Epithelial cell of esophagus (primary cell): ENCODE results near the gene PLCL2.

Source experiments
- DNase-seq: peaks from one replicate; pipeline ENCODE4 v3.0.0; 2010; ENCODE audit warnings: low read depth
- H3K4me3 ChIP-seq: 2 replicates; pipeline ENCODE4 v1.5.1; 2011; ENCODE audit warnings: mild to moderate bottlenecking, low read length, control low read depth
- TF ChIP-seq, protein P1 (sequence below): IDR thresholded peaks from 2 replicates; pipeline ENCODE4 v1.5.1; 2011; ENCODE audit warnings: low read depth, mild to moderate bottlenecking, low read length, control low read depth, inconsistent platforms; ENCODE audit not compliant: insufficient read depth; ENCODE audit errors: missing control alignments

The PLCL2 gene

DNA sequence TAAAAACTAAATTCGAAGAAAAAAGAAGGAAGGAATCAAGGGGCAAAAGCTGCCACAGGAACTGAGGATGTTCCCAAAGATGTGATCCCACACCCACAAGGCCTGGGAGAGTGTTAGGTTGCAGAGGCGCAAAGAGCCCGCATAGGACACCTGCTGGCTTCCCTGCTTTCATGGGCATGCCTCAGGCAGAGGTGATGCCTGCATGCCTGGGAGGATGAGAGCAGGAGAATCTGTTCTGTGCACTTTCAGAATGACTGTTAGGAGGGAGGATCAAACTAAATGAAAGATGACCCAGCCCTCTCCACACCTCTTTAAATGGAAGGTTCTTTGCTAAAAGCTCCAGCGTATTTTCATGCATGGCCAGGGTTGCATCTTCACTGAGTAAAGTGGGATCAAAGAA is 162.4 kb downstream of the PLCL2 start:
- TF ChIP-seq, protein P1, sequence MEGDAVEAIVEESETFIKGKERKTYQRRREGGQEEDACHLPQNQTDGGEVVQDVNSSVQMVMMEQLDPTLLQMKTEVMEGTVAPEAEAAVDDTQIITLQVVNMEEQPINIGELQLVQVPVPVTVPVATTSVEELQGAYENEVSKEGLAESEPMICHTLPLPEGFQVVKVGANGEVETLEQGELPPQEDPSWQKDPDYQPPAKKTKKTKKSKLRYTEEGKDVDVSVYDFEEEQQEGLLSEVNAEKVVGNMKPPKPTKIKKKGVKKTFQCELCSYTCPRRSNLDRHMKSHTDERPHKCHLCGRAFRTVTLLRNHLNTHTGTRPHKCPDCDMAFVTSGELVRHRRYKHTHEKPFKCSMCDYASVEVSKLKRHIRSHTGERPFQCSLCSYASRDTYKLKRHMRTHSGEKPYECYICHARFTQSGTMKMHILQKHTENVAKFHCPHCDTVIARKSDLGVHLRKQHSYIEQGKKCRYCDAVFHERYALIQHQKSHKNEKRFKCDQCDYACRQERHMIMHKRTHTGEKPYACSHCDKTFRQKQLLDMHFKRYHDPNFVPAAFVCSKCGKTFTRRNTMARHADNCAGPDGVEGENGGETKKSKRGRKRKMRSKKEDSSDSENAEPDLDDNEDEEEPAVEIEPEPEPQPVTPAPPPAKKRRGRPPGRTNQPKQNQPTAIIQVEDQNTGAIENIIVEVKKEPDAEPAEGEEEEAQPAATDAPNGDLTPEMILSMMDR = no peak
- H3K4me3 ChIP-seq = no peak overlapping the region
- no peak for DNase-seq

DNA sequence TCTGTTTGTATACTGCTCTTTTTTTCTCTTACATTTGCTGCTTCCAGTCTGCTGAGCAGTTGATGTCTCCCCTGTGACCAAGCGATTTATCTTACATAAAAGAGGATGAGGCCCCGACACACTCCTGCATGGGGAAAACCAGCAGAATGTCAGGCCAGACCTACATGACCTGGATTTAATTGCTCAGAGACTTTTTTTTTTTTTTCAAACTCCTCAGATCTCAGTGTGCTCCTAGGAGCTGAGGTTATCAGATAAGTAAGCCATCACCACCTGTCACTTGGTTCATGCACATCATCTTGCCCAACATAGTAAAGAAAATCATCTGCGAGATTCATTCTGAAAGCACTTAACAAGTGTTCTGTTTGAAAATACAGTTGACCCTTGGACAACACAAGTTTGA is 163.1 kb downstream of the PLCL2 start:
- no peak overlapping the region for H3K4me3 ChIP-seq
- TF ChIP-seq, protein P1 = no peak
- no peak for DNase-seq

GRCh38 chr3:17050071-17050470 is 165.3 kb downstream of the PLCL2 start:
- TF ChIP-seq, protein P1 = no peak
- no peak overlapping the region for H3K4me3 ChIP-seq

DNA sequence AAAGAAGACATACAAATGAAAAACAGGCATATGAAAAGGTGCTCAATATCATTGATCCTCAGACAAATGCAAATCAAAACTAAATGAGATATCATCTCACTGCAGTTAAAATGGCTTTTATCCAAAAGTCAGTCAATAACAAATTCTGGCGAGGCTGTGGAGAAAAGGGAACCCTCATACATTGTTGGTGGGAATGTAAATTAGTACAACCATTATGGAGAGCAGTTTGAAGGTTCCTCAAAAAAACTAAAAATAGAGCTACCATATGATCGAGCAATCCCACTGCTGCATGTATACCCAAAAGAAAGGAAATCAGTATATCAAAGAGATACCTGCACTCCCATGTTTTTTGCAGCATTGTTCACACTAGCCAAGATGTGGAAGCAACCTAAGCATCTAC is 165.8 kb downstream of the PLCL2 start:
- TF ChIP-seq, protein P1 = no peak
- no peak for DNase-seq
- no peak overlapping the region for H3K4me3 ChIP-seq

More at GRCh38 chr3:17050071-17050470, 165.3 kb downstream of the PLCL2 start:
- DNase-seq = no peak

DNA sequence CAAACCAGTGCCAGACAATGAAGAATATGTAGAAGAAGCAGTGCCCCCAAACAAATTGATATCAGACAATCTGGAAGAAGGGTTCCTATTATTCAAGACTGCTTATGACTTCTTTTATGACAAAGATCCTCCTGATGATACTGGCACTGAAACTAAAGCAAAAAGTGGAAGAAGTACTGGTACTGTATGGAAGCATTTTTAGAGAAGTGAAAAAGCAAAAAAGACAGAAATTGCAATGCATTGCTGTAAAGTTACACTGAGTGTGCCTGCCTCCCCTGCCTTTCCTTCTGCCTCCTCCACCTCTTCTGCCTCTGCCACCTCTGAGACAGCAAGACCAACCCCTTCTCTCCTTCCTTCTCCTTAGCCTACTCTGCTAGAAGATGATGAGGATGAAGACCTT is 167.6 kb downstream of the PLCL2 start:
- no peak overlapping the region for H3K4me3 ChIP-seq
- TF ChIP-seq, protein P1 = no peak
- DNase-seq = no peak

- H3K4me3 ChIP-seq = no peak overlapping the region
- DNase-seq = no peak
- TF ChIP-seq, protein P1 = no peak
Measured at GRCh38 chr3:17054301-17054981, 169.7 kb downstream of the PLCL2 start.

DNA sequence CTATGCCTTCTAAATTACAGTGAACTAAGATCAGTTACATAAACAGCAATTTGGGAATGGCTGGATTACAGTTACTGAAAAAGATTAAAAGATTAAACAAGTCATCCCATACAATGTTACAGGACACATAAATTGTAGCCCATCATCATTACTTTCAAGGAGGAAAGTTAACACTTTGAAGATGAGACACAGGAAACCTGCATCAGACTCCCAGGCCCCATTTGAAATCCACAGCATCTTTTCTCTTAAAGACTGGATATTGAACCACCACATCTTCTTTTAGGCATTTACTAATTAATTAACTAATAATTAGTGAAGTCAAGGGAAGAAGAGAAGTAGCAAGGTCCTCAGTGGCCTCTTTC is 170.2 kb downstream of the PLCL2 start:
- TF ChIP-seq, protein P1 = no peak
- DNase-seq = no peak
- H3K4me3 ChIP-seq = no peak overlapping the region
